HepG2 (cell line): ENCODE data around the gene JPH3. TPM values are rescaled to one million over a fixed set of nuclear protein-coding genes. Genes with fewer than 3 reads are reported as not detected.

Experiments used
- ATAC-seq: fragments of 200-7000 bp; cut with Tn5 transposase; 3 replicates; pipeline ENCODE4 v1.9.1; 2020; ENCODE audit warnings: mild to moderate bottlenecking, moderate library complexity
- BruUV-seq: library from RNA; stranded (reverse); fragments of 400-500 nt; replicated peaks from 2 replicates; lab custom pipeline; 2021; lab: Mats Ljungman, UMichigan
- CTCF ChIA-PET: fragments of 300-600 bp; formaldehyde crosslinking; extraction: SDS; loops from one replicate; lab custom pipeline; 2021; ENCODE audit warnings: low total read pairs, inconsistent platforms, low intra/inter-chr PET ratio; lab: Yijun Ruan, JAX
- POLR2A ChIA-PET: fragments of 350-600 bp; sonication (Branson Sonifier 250); formaldehyde crosslinking; loops from one replicate; lab custom pipeline; 2020; ENCODE audit warnings: antibody characterized with exemption, inconsistent platforms; lab: Yijun Ruan, JAX
- DNase-seq: peaks from one replicate; pipeline ENCODE4 v3.0.0-alpha.2; 2015; ENCODE audit warnings: low spot score
- FAIRE-seq: peaks from 3 replicates; lab custom pipeline; 2011; peaks lifted over from hg19 to GRCh38; lab: Jason Lieb, UNC
- H2AFZ ChIP-seq: one replicate; pipeline ENCODE4 v1.6.1; 2011; ENCODE audit warnings: low read length, inconsistent platforms
- H3K27ac ChIP-seq: fragments of 300-600 bp; 3 replicates; pipeline ENCODE4 v1.8.0; 2011; ENCODE audit warnings: mixed run types, mild to moderate bottlenecking, mixed read lengths, low read length, inconsistent platforms; ENCODE audit not compliant: insufficient read depth; ENCODE audit errors: extremely low read length
- H3K27me3 ChIP-seq, 2 experiments: fragments of 200-600 bp in 1 of 2; 2 replicates in 1 of 2; 3 replicates in 1 of 2; pipeline versions ENCODE4 v1.6.0 to v1.8.0; 2011; ENCODE audit warnings: low read length in 2 of 2, mild to moderate bottlenecking in 2 of 2, moderate library complexity in 2 of 2, inconsistent platforms in 1 of 2; ENCODE audit not compliant: insufficient read depth in 2 of 2, control insufficient read depth in 1 of 2
- H3K36me3 ChIP-seq, 2 experiments: fragments of 200-600 bp in 1 of 2; replicated peaks in 1 of 2; 2 replicates in 1 of 2; 3 replicates in 1 of 2; pipeline versions ENCODE4 v1.5.1 to v1.8.0; 2011; ENCODE audit warnings: low read length in 2 of 2, inconsistent platforms in 1 of 2; ENCODE audit not compliant: insufficient read depth in 2 of 2, control insufficient read depth in 1 of 2
- H3K4me1 ChIP-seq: 2 replicates; pipeline ENCODE4 v1.5.1; 2012; ENCODE audit warnings: low read length, inconsistent platforms; ENCODE audit not compliant: insufficient read depth
- H3K4me2 ChIP-seq: 2 replicates; pipeline ENCODE4 v1.6.0; 2011; ENCODE audit warnings: low read depth, low read length, inconsistent platforms
- H3K4me3 ChIP-seq, 3 experiments: fragments of 200-600 bp in 1 of 3; sonication (generic), shearing (Covaris generic) in 1 of 3; replicated peaks in 1 of 3; 2 replicates each; pipeline ENCODE4 v1.5.1; 2011 to 2016; ENCODE audit warnings: low read length in 3 of 3, inconsistent platforms in 2 of 3, low read depth in 2 of 3, mild to moderate bottlenecking in 2 of 3, control low read depth in 1 of 3, mixed read lengths in 1 of 3; ENCODE audit not compliant: insufficient read depth in 1 of 3
- H3K79me2 ChIP-seq: one replicate; pipeline ENCODE4 v1.6.1; 2011; ENCODE audit warnings: low read length, inconsistent platforms; ENCODE audit not compliant: insufficient read depth
- H3K9ac ChIP-seq: 2 replicates; pipeline ENCODE4 v1.6.0; 2011; ENCODE audit warnings: mild to moderate bottlenecking, low read depth, low read length, inconsistent platforms; ENCODE audit not compliant: insufficient read depth
- H3K9me3 ChIP-seq: 2 replicates; pipeline ENCODE4 v1.5.1; 2012; ENCODE audit warnings: mild to moderate bottlenecking, low read length
- H4K20me1 ChIP-seq: 2 replicates; pipeline ENCODE4 v1.6.0; 2011; ENCODE audit warnings: inconsistent platforms, mild to moderate bottlenecking, low read length, moderate library complexity; ENCODE audit not compliant: insufficient read depth
- ARID5B ChIP-seq: IDR thresholded peaks from 2 replicates; pipeline ENCODE4 v1.4.0; 2020; ENCODE audit warnings: mild to moderate bottlenecking, missing genetic modification reagents
- E2F1 ChIP-seq: sonication (generic); formaldehyde crosslinking; IDR thresholded peaks from 2 replicates; pipeline ENCODE4 v1.5.0; 2020; ENCODE audit warnings: missing genetic modification reagents
- EEA1 ChIP-seq: sonication (generic); formaldehyde crosslinking; IDR thresholded peaks from 2 replicates; pipeline ENCODE4 v1.5.1; 2020; ENCODE audit warnings: mild to moderate bottlenecking, missing genetic modification reagents, borderline replicate concordance
- FOSL1 ChIP-seq: sonication (generic); formaldehyde crosslinking; IDR thresholded peaks from 2 replicates; pipeline ENCODE4 v1.9.0; 2021; ENCODE audit warnings: missing genetic modification reagents, borderline replicate concordance
- FOSL2 ChIP-seq: sonication (generic); formaldehyde crosslinking; IDR thresholded peaks from 2 replicates; pipeline ENCODE4 v1.4.0; 2020; ENCODE audit warnings: missing genetic modification reagents
- FOXP1 ChIP-seq, 2 experiments: fragments of 450-650 bp in 1 of 2; IDR thresholded peaks; 2 replicates each; pipeline ENCODE4 v1.6.1; 2017 to 2018; ENCODE audit warnings: antibody characterized with exemption in 1 of 2
- MAFF ChIP-seq: IDR thresholded peaks from 2 replicates; pipeline ENCODE4 v1.6.1; 2011; ENCODE audit warnings: low read depth, low read length, improper control_type of control experiment
- MAFK ChIP-seq, 2 experiments: IDR thresholded peaks in 1 of 2; conservative IDR thresholded peaks in 1 of 2; 2 replicates each; pipeline ENCODE4 v1.6.1; 2011; ENCODE audit warnings: improper control_type of control experiment in 2 of 2, low read length in 2 of 2
- NONO ChIP-seq, 2 experiments: fragments of 450-650 bp in 1 of 2; sonication (generic) in 1 of 2; formaldehyde crosslinking in 1 of 2; IDR thresholded peaks in 1 of 2; conservative IDR thresholded peaks in 1 of 2; 2 replicates each; pipeline versions ENCODE4 v1.6.1 to v1.8.0; 2017 to 2022; ENCODE audit warnings: mild to moderate bottlenecking in 1 of 2, missing genetic modification reagents in 1 of 2, moderate library complexity in 1 of 2
- REL ChIP-seq: sonication (generic); formaldehyde crosslinking; conservative IDR thresholded peaks from 2 replicates; pipeline ENCODE4 v1.8.0; 2022; ENCODE audit warnings: mild to moderate bottlenecking, missing genetic modification reagents, moderate library complexity
- SAP130 ChIP-seq: IDR thresholded peaks from 2 replicates; pipeline ENCODE4 v1.6.1; 2016; ENCODE audit warnings: low read depth
- ZNF546 ChIP-seq: sonication (generic); formaldehyde crosslinking; conservative IDR thresholded peaks from 2 replicates; pipeline ENCODE4 v1.8.1; 2023; ENCODE audit warnings: mild to moderate bottlenecking, missing genetic modification reagents
- ZNF563 ChIP-seq: sonication (generic); formaldehyde crosslinking; IDR thresholded peaks from 2 replicates; pipeline ENCODE4 v1.8.0; 2022; ENCODE audit warnings: mild to moderate bottlenecking, moderate library complexity, missing genetic modification reagents
- ZNF775 ChIP-seq: sonication (generic); formaldehyde crosslinking; IDR thresholded peaks from 2 replicates; pipeline ENCODE4 v1.4.0; 2020; ENCODE audit warnings: missing genetic modification reagents, mild to moderate bottlenecking, moderate library complexity, borderline replicate concordance
- WGBS: methylation state at CpG from one replicate; pipeline ENCODE4 v1.1.6; 2017; ENCODE audit warnings: low lambda C conversion rate; 5-methylcytosine and 5-hydroxymethylcytosine counted together
- in situ Hi-C: cut with HindIII; loops from 2 replicates; pipeline ENCODE4 v1.10.0; 2017; ENCODE audit warnings: low pct_unique_long_range_greater_than_20kb; ENCODE audit not compliant: extremely low pct_ligation_motif_present
- intact Hi-C: fragments of 100-400 bp; cut with micrococcal nuclease; formaldehyde crosslinking; loops from one replicate; pipeline ENCODE4 v1.10.0; 2022; ENCODE audit not compliant: unreplicated experiment
- polyA plus RNA-seq, 8 experiments: library from polyadenylated mRNA; depleted of rRNA in 3 of 8; stranded (reverse) in 7 of 8; unstranded in 1 of 8; fragments of >200 nt; fragmentation: Illumina TruSeq in 4 of 8; extraction: Trizol in 4 of 8; gene quantifications; 2 replicates each; pipeline versions ENCODE4 v1.2.1 to v1.2.3, GENCODE V29; 2011 to 2016; ENCODE audit warnings: low read depth in 4 of 8, missing spikeins in 1 of 8, mixed read lengths in 1 of 8; ENCODE audit not compliant: insufficient read depth in 1 of 8
- total RNA-seq, 5 experiments: library from RNA; depleted of rRNA; stranded (reverse); fragments of >200 nt; fragmentation: Illumina TruSeq; extraction: Trizol; gene quantifications; 2 replicates each; pipeline ENCODE4 v1.2.3, GENCODE V29; 2016; ENCODE audit warnings: low read depth in 1 of 5

JPH3 gene
- total and polyA plus RNA-seq, 2 of the 13 experiments (the other 11 are each of a cell fraction or from before 2014, with no cell fraction given) = not detected

- H3K9ac ChIP-seq = no peak overlapping the region
- BruUV-seq = no TSS peak
- in situ Hi-C loops = no loop called here
- ChIA-PET CTCF (no interaction called here), POLR2A (interaction anchor here (1.6 kb wide), 1 partner anchor 11 kb away, joined by 6 read pairs; no protein-coding TSS in a partner anchor)
- H3K79me2 ChIP-seq = no peaks in the 10 kb centered on the region
- H3K9me3 ChIP-seq = no peaks in the 10 kb centered on the region
- H3K4me1 ChIP-seq = peaks cover 20% of the 10 kb centered on the region
- WGBS = 17% methylated on average over 7 of the region's 7 CpGs
- intact Hi-C loops = no loop called here
- H3K27me3 ChIP-seq = peaks cover 20 to 68% of the 10 kb centered on the region in 2 experiments
- H3K27ac ChIP-seq = no peak overlapping the region
- DNase-seq = peak; percentile 39
- peak; percentile 60 for ATAC-seq
- no peak for FAIRE-seq
- H4K20me1 ChIP-seq = no peaks in the 10 kb centered on the region
- TF ChIP-seq E2F1 (CRISPR knock-in tag) (no peak), REL (CRISPR knock-in tag) (no peak), ARID5B (0 out of 2 replicates have a peak, but pooled peaks have one; percentile 21), ZNF546 (CRISPR knock-in tag) (no peak), SAP130 (peak; percentile 23; the same call in 1 of the 2 replicates), EEA1 (CRISPR knock-in tag) (no peak), NONO (IDR thresholded peaks at IDR 0.05) (no peak), NONO (CRISPR knock-in tag; conservative IDR thresholded peaks at IDR 0.05) (no peak), MAFF (peak; percentile 47; the same call in 1 of the 2 replicates), MAFK (conservative IDR thresholded peaks at IDR 0.05 in 1 of 2, IDR thresholded peaks at IDR 0.05 in 1 of 2; ENCODE audit: low read length in 2 of 2) (peak; percentile 5 to 50; a peak in 2 of 4 replicates), ZNF563 (CRISPR knock-in tag) (no peak), ZNF775 (CRISPR knock-in tag) (no peak), FOXP1 (IDR thresholded peaks at IDR 0.05) (no peak), FOXP1 (CRISPR knock-in tag; IDR thresholded peaks at IDR 0.05) (0 out of 2 replicates have a peak, but pooled peaks have one; percentile 13), FOSL2 (CRISPR knock-in tag) (peak; percentile 91), FOSL1 (CRISPR knock-in tag) (0 out of 2 replicates have a peak, but pooled peaks have one; percentile 13)
- TF ChIP-seq, all 625 proteins: peak for 7
- no peaks in the 10 kb centered on the region for H3K36me3 ChIP-seq
- H3K4me3 ChIP-seq = no peak overlapping the region
- no peak overlapping the region for H2AFZ ChIP-seq
- peak overlapping the region; percentile 36 for H3K4me2 ChIP-seq
These were observed 20.5 kb upstream of the JPH3 start for GRCh38 chr16:87581857-87582215.
